HG03565 (cell line): ENCODE data around the gene COL19A1.
"Not testable (repeated sequence)": the region's sequence is repeated elsewhere in the genome, so short reads cannot be mapped to it uniquely, and the experiment has no call there.

Experiments used
- ATAC-seq: cut with Tn5 transposase; IDR thresholded peaks from one replicate; pipeline ENCODE4 v1.9.1; 2021; ENCODE audit warnings: mild to moderate bottlenecking, moderate library complexity; ENCODE audit not compliant: unreplicated experiment

Gene COL19A1

DNA sequence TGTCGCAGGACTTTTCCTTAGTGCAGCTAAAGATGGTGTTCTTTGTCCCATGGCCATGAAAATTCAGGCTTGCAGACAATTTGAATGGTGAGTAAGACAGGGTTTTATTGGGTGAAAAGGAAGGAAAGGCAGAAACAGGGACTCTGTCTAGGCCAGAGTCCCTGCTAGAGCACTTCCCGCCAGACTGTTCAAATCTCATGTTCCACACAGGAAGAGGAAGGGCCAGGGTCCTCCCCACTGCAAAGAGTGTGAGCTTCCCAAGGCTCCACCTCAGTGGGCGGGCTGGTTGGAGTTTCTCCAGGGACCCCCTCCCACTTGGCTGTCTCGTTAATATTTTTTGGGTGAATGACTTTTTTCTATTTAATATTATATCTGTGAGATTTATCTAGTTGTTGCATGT, 29.0 kb downstream of the COL19A1 start:
- no peak for ATAC-seq

DNA sequence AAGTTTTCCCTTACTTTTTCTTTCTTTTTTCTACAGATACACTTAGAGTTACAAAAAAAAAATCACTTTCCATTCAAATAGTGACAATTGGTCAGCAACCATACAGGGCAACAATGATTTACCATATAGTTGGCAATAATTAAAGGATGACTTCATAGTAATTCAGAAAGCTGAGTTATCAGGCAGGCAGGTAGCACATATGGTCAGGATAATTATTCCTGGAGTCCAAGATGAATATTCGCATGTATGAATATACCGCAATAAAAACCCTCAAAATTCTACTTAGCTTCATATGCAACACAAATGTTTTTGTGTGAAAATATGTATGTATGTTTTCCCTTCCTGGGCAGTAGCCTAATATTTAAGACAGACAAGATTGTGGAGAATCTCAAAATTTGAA, 34.5 kb downstream of the COL19A1 start:
- ATAC-seq: no peak

DNA sequence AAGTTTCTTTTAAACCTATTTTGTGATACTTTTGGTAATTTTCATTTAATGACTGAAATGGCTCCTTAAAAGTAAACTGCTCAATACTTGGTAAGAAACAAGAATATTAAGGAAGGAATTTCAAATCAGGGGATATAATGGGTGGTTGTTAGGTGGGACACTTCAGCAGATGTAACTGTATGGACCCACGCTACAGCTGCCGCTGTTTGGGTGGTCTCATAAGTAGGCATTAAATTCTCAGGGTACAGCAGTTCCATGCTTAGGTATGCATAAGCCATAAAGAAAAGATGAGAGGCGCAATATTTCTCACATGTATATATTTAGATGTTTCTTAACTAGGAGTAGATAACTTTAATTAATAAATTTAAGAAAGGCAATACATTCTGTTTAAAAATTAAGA, 35.0 kb downstream of the COL19A1 start:
- no peak for ATAC-seq

DNA sequence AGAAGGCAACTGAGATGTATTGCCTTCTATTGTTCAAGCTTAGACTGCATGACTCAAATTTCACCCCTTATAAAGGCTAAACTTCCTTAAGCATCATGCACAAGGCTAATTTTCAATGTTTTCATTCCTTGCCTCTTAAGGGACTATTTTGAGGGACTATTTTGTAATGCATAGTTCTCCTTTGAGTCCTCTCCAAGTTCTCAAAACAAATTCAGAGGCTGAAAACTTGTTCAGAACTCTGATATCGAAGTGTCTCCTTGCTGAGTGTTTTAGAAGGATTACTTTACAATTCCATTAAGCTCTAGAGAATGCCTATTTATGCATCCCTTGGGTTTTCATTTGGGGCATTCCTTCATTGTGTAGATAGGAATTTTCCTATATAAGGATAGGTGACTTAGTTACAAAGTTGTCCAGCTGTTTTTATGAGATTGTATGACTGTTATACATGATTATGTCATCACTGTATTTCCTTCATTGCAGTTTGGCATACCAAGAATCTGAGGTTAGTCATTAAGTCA, 41.7 kb downstream of the COL19A1 start:
- no peak for ATAC-seq

DNA sequence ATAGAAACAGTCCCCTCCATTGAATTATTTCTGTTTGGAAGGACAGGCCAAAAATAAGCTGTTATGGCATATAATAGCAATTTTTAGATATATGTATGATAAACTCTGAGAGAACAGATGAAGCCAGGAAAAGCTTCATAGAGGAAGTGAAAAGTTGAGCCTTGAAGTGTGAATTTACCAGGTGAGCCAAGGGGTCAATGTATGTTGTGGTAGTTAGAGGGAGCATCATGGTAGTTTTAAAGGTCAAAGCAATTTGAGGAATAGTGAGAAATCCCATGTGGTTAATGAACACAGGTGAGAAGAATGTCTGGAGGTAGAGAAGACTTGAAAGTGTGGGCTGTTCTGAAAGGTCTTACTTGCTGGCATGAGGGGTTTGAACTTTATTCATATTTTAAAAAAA, 47.0 kb downstream of the COL19A1 start:
- ATAC-seq: no peak

DNA sequence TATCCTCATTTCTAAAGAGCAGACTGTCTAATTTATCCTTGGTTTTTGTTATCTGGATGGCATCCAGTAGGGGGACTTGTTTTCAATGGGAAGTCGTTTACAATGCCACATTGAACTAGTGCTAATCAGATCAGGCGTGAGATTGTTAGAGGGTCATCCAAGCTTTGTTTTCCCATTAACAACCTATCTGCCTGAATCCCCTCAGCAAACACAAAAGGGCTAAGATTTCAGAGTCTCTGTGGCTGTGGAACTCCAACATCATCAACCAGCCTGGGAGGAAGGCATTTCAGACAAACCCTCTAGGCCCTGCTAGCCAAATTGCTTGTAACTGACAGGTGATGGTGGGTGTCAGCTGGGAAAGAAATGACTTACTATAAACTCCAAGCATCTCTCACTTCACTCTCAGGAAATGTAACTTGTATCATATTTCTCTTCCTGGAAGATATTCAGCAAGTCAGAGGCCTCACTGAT, 47.7 kb downstream of the COL19A1 start:
- ATAC-seq: no peak

DNA sequence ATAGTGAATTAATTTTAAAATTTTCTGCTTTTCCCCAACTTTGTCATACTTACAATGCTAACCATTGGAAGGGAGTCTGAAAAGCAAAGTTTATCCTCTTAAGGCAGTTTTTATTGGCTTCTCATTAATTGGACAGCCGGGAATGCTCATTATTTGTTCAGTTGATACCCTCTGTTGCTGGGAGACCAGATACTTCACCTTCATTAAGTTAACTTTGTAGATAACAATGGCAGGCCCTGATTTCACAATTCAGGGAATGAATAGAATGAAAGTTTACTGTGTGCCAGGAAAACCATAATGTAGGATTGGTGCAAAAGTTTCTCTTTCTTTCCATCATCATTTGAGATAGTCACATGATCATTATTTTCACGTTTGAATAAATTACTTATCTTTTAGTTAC, 49.0 kb downstream of the COL19A1 start:
- ATAC-seq: no peak

DNA sequence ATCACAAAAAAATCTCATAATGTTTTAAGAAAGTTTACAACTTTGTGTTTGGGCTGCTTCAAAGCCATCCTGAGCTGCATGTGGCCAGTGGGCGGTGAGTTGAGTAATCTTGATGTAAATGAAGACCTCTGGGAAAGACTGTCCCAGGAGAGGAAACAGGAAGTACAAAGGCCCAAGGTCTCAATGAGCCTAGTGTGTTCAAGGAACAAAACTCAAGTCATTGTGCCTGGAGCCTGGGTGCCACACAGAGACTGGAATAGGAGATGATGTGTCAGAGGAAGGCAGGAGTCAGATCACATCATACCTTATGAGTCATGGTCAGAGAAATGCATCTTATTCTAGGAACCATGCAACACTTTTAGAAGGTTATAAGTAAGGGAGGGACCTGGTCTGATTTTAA, 51.5 kb downstream of the COL19A1 start:
- ATAC-seq: no peak

DNA sequence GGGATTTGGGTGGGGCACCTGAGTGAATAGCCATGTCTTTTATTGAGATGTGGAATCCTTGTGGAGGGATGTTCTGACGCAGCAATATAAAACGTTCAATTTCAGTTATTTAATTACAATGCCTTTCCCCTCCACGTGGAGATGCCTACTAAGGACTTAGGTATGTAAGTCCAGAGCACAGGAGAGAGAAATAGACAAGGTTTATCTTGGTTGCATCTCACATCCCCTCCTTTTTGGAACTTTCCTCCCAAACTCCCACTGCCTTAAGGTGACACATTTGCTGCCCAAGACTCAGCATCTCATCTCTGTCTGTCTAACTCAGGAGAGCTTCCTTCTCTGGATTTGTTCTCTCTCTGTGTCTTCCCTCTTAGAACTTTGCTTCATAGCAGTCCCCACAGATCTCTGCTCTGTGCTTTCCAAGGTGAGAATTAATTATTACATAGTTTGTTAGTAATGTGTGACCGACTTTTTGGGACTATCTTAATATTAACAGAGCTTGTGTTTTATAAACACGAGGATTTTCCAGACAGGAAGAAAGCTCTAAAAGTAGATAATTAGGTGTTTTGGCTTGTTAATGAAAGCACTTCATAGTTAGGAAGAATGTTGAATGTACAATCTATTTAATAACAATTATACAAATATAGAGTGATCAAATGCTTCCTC, 52.6 kb downstream of the COL19A1 start:
- ATAC-seq: no peak

DNA sequence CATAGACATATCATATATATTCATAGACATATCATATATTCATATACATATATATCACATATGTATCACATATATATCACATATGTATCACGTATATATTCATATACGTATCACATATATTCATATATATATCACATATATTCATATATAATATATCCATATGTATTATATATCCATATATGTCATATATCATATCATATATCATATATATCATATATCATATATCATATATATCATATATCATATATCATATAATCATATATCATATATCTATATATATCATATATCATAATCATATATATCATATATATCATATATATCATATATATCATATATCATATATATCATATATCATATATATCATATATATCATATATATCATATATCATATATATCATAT, 54.7 kb downstream of the COL19A1 start:
- not testable (repeated sequence) for ATAC-seq

DNA sequence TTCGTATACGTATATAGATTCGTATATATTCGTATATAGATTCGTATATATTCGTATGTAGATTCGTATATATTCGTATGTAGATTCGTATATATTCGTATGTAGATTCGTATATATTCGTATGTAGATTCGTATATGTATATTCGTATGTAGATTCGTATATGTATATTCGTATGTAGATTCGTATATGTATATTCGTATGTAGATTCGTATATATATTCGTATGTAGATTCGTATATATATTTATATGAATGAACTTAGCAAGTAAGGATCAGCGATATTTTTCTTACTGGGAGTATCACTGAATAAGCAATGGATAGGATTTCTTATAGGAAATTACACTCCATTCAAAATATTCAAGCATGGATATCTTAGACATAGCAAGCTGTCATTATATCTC, 55.3 kb downstream of the COL19A1 start:
- not testable (repeated sequence) for ATAC-seq

DNA sequence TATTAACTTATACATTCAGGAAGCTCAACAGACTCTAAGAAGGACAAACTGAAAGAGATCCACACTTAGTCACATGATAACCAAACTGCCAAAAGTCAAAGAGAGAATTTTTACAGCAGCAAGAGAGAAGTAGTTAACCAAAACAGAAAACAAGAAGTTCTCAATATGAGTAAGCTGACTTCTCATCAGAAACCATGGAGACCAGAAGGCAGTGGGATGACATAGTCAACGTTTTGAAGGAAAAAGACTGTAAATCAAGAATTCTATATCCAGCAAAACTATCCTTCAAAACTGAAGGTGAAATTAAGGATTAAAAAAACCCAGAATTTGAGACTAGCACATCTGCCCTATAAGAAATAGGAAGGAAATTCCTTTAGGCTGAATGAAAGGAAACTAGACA, 60.4 kb downstream of the COL19A1 start:
- ATAC-seq: no peak

DNA sequence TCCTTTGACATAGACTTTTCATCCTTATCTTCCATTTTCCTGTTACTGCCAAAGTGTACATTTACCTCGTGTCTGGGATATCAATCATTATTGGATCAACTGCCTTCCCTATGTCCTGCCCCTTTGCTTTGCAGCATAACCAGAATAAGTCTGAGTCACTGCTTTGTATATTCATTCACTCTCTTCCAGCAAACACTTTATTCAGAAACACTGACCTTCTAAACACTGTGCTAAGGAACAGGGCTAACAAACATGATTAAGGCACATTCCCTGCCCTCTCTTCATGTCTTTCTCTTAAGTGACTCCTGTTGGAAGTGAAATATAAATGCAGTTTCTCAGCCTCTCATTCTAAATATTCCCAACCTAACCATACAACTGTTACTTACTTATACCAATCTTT, 66.9 kb downstream of the COL19A1 start:
- ATAC-seq: no peak

DNA sequence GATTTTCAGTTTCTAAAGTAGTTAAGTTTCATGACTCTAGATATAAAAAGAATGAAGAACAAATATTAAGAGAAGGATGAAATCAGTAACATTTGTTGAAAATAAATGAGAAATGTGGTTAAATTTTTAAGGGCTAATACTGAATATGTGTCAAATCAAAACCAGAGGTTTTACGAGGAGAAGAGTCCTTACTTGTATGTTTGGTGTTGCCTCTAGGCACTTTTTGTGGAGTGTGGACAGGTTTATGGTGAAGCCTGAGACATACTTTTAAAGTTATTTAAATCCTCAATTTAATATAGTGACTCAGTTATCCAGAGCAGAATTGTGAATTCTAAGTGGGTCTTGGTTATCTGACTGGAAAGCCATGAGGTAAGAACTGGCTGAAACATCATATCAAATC, 68.7 kb downstream of the COL19A1 start:
- no peak for ATAC-seq

DNA sequence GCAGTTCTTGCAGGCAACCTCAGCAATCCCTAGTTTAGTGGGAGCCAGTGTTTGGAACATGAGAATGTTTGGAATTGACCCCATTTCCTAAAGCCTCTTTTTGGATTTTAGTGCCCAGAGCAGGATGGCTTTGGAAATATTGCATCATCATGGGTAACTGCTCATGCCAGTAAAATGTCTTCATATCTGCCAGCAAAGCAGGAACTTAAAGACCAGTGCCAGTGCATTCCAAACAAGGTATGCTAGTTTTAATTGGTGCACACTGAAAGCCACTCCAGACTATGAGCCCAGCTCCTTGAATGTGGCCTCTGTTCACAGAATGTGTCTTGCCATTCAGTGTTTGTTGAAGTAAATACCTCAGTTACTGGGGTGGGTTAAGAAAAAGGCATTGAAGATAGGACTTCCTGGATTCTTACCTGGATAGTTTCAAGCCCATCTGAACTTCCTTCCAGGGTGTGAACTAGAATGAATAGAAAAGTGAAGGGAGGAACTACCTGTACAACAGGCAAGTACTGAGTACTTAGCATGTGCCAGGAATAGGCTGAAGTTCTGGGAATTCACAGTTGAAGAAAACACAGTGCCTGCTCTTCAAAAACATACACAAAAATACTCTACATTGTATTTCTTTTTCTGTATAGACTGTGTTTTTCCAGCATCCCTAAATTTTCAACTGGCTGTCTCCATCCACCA, 70.5 kb downstream of the COL19A1 start:
- ATAC-seq: no peak

DNA sequence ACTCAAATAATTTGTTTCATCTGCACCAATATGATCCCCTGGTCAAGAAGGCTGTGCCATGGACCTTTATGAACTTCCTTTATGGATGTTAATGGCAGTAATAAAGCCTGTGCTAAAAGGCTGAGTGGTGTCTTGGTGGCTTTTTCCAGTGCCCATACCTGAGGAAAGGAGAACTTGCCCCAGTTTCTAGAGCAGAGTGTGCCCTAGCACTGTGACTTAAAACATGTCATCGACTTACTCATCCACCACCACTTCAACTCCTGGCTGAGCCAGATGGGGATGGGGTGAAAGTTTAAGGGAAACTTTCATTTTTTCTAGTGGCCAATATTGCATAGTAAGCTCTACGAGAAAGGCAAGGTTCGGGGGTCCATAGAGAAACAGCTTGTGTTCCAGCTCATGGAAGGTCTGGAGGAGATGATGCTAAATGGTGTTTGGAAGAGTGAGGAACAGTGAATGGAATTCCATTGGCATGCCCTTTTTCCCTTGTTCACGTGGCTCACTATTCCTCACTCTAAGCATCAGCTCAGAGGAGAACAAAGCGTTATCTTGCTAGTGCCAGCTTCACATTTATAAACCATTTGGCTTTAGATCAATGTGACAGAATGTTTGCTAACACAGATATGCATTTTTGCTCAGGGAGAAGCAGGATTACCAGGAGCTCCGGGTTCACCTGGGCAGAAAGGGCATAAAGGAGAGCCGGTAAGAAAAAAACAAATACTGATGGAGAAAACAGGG, 71.2 kb downstream of the COL19A1 start:
- ATAC-seq: no peak

DNA sequence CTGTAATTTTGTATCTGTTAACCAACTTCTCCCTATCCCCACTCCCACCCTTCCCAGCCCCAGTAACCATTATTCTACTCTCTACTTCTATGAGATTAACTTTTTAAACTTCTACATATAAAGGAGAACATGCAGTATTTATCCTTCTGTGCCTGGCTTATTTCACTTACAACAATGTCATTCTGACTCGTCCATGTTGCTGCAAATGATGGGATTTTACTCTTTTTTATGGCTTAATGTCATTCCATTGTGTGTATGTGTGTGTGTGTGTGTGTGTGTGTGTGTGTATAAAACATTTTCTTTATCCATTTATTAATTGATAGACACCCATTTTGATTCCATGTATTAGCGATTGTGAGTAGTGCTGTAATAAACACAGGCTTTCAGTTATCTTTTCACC, 76.1 kb downstream of the COL19A1 start:
- ATAC-seq: no peak

DNA sequence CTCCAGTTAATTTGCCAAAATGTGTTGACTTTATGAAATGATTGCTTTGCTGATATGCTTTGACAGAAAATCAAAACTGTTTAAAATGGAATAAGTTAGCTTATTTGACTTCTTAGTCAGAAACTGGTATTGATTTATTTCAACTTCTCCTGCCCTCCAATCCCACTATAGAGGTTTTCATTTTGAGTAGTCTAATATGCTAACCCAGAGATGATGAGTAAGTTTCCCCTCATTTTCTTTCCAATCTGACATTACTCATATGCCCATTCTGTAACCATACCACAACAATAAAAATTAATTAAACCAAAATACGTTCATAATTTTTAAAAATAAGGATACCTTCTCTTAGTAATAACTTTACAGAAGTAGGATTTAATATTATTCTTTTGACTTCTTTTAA, 78.8 kb downstream of the COL19A1 start:
- no peak for ATAC-seq

DNA sequence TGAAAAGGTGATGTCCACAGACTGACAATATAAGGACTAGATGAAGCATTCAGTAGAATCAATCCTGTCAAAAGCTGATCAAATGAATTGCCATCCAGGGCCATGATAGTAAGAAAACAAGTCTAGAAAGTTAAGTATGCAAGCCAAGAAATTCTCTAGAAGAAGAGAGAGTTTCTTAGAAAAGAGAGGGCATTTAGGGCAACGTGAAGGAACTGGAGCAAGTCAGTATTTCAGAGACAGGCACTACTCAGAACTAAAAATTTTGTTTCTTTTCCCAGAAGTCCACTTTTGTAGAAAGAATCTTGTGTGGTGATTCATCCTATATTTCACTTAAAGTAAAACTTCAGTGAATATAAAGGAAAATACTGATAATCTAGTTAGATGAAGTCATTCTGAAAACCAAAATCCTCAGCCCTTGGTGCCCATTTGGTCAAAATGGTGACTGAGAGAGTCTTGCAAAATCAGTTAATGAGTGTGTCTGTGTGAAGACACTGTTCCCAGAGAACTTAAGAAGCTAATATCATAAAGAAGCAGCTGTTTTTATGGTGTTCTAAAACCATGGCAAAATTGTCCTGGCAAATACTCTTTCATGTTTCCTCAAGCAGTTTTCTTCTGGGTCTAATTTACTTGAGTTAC, 82.2 kb downstream of the COL19A1 start:
- no peak for ATAC-seq

DNA sequence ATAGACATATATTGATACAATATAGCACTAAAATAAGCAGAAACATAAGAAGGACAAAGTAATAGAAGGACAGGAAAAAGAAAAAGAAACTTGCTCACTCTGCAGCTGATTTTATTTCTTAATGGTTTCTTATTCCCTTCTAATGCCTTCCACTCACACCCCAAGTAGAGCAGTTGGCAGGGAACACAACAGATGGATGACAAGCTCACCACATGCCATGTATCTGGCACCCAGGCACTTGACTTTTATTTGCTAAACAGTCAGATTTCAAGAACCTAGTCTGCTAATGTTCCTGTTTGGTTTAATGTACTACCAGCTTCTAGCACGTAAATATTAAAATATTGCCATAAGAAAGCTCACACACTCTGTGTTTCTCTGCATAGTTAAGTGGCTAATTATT, 87.1 kb downstream of the COL19A1 start:
- ATAC-seq: no peak

DNA sequence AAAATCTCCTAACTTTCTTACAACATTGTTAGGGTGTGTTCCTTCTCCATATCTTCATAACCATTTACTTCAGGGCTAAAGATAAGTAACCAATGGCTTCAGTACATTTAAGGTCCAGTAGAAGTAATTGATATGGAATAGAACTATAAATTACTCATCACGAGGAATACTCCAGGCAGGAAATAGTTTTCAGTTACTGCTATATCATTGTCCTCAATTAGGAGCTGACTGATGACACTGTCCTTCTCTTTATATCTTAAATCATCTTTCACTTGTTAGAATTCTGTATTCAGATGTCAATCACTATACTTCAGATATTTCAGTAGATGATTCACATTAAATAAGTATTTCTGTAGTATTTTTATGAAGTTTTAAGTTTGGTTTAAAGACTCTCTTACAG, 88.4 kb downstream of the COL19A1 start:
- no peak for ATAC-seq
